ENCODE data around the gene CST5.
"Not testable (repeated sequence)": the region's sequence is repeated elsewhere in the genome, so short reads cannot be mapped to it uniquely, and the experiment has no call there.

The CST5 gene

GRCh38 chr20:23832775-23833513, 46.6 kb downstream of the CST5 start:
- no peak for DNase-seq

GRCh38 chr20:23831961-23832360, 47.6 kb downstream of the CST5 start:
- DNase-seq: not testable (repeated sequence)

GRCh38 chr20:23826541-23827021, 53.0 kb downstream of the CST5 start, which contains the start of gene CST2:
Gene CST2, minus strand, starts transcription at chr20:23826729. Its CDS starts 69 bp downstream, at chr20:23826660.
- no peak for DNase-seq

All from effector CD4-positive, alpha-beta T cell (primary cell).